Vagina (tissue), 2 donors: Measurements from ENCODE around the gene ZSWIM6. TPM values are rescaled to one million over a fixed set of nuclear protein-coding genes. Genes with fewer than 3 reads are reported as not detected.

Experiments used
- DNase-seq, 2 donors: peaks; one replicate each; pipeline ENCODE4 v3.0.0-alpha.2; 2017; ENCODE audit errors: extremely low spot score in 2 of 2
- H3K27ac ChIP-seq: fragments of 200-600 bp; sonication (generic); one replicate; pipeline ENCODE4 v1.5.1; 2019
- H3K27me3 ChIP-seq: fragments of 200-600 bp; sonication (generic); one replicate; pipeline ENCODE4 v1.5.1; 2019
- H3K36me3 ChIP-seq, 2 donors: fragments of 200-600 bp; sonication (generic); one replicate each; pipeline ENCODE4 v1.5.1; 2017 to 2019
- H3K4me1 ChIP-seq: fragments of 200-600 bp; sonication (generic); one replicate; pipeline ENCODE4 v1.5.1; 2019
- H3K4me3 ChIP-seq, 2 donors: fragments of 200-600 bp; sonication (generic); 1 replicate in 1 of 2; 2 replicates in 1 of 2; pipeline ENCODE4 v1.5.1; 2016 to 2019
- H3K9me3 ChIP-seq: fragments of 200-600 bp; sonication (generic); one replicate; pipeline ENCODE4 v1.5.1; 2019
- POLR2A ChIP-seq, 2 donors: fragments of 450-650 bp; IDR thresholded peaks; one replicate each; pipeline ENCODE4 v1.6.1; 2017; ENCODE audit warnings: antibody characterized with exemption in 2 of 2, mild to moderate bottlenecking in 2 of 2, moderate library complexity in 2 of 2
- POLR2AphosphoS5 ChIP-seq, 2 donors: sonication (generic); formaldehyde crosslinking; IDR thresholded peaks; one replicate each; pipeline ENCODE4 v1.9.0; 2017; ENCODE audit warnings: antibody characterized with exemption in 2 of 2, mild to moderate bottlenecking in 2 of 2, low read depth in 1 of 2; ENCODE audit not compliant: insufficient read depth in 1 of 2
- intact Hi-C: fragments of 100-400 bp; cut with DNase I; formaldehyde crosslinking; loops from one replicate; pipeline ENCODE4 v1.15.1; 2023
- total RNA-seq: library from RNA; depleted of rRNA; stranded (reverse); fragments of >200 nt; gene quantifications from one replicate; pipeline ENCODE4 v1.2.3, GENCODE V29; 2016
- TF ChIP-seq, protein P1 (sequence below), 3 experiments: fragments of 450-650 bp in 2 of 3; fragments of 200-600 bp in 1 of 3; sonication (generic) in 1 of 3; IDR thresholded peaks; one replicate each; pipeline ENCODE4 v1.5.1; 2017 to 2019; ENCODE audit warnings: antibody characterized with exemption in 3 of 3, mild to moderate bottlenecking in 2 of 3, moderate library complexity in 2 of 3

Gene ZSWIM6
- total RNA-seq, 1 donor from 2014 or later = 16.7 TPM

DNA sequence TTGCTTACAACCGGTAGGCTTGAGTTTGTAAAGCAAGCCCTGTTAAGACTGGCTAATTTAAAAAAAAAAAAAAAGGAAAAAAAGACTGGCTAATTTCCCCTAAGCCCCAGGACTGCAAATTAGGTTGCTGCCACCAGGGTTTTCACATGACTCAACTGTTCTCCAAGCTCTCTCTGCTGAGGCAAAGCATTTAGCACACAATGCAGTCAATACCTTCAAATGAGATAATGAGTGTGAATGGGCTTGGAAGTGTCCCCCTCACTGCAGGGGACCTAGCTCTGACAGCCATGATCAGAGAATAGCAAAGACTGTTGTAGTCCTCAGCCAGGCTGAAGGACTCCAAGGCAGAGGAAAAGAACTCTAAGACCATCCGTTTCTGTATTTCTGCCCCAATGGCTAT, 42.8 kb upstream of the ZSWIM6 start:
- intact Hi-C loops = no loop called here
- no peaks in the 10 kb centered on the region for H3K4me1 ChIP-seq
- TF ChIP-seq, protein P1, sequence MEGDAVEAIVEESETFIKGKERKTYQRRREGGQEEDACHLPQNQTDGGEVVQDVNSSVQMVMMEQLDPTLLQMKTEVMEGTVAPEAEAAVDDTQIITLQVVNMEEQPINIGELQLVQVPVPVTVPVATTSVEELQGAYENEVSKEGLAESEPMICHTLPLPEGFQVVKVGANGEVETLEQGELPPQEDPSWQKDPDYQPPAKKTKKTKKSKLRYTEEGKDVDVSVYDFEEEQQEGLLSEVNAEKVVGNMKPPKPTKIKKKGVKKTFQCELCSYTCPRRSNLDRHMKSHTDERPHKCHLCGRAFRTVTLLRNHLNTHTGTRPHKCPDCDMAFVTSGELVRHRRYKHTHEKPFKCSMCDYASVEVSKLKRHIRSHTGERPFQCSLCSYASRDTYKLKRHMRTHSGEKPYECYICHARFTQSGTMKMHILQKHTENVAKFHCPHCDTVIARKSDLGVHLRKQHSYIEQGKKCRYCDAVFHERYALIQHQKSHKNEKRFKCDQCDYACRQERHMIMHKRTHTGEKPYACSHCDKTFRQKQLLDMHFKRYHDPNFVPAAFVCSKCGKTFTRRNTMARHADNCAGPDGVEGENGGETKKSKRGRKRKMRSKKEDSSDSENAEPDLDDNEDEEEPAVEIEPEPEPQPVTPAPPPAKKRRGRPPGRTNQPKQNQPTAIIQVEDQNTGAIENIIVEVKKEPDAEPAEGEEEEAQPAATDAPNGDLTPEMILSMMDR (IDR thresholded peaks at IDR 0.05) = no peak
- no peak for TF ChIP-seq POLR2A (IDR thresholded peaks at IDR 0.05)
- TF ChIP-seq POLR2AphosphoS5 (IDR thresholded peaks at IDR 0.05; ENCODE audit: insufficient read depth in 1 of 2, low read depth in 1 of 2) = no peak
- H3K9me3 ChIP-seq = no peaks in the 10 kb centered on the region
- H3K4me3 ChIP-seq = no peak overlapping the region
- H3K27me3 ChIP-seq = no peaks in the 10 kb centered on the region
- DNase-seq = no peak
- no peak overlapping the region for H3K27ac ChIP-seq
- no peaks in the 10 kb centered on the region for H3K36me3 ChIP-seq

DNA sequence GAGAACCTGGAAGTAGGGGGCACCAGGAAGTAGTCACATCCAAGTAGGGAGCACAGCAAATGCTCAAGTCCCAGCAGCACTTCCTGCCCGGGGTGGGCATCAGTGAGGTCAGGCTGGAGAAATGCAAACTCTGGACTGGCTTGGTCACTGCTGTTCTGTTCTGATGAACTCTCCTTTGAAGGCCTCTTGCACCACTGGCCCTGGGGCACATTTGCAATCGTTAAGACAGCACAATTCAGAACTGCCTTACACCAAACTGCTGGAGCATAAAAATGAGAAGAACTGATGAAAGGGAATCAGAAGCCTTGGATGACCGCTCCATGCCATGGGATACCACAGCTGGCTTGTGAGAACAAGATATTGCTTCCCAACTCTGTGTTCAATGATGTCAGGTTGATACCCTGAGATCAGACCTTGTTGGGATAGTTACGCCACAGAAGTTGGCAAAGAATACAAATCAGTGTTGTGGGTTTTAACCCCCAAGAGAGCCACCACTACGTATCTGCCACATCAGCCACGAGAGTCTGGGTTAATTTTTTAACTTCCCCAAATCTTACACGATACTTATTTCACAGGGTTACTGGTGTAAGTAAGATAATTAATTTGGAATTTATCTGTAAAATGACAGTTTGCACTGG, 42.3 kb upstream of the ZSWIM6 start:
- DNase-seq = no peak
- no peaks in the 10 kb centered on the region for H3K9me3 ChIP-seq
- H3K27ac ChIP-seq = no peak overlapping the region
- intact Hi-C loops = no loop called here
- no peaks in the 10 kb centered on the region for H3K4me1 ChIP-seq
- H3K4me3 ChIP-seq = no peak overlapping the region
- no peaks in the 10 kb centered on the region for H3K27me3 ChIP-seq
- H3K36me3 ChIP-seq = no peaks in the 10 kb centered on the region
- TF ChIP-seq, protein P1 (IDR thresholded peaks at IDR 0.05) = no peak
- TF ChIP-seq POLR2A (IDR thresholded peaks at IDR 0.05) (no peak), POLR2AphosphoS5 (IDR thresholded peaks at IDR 0.05; ENCODE audit: insufficient read depth in 1 of 2, low read depth in 1 of 2) (no peak)

DNA sequence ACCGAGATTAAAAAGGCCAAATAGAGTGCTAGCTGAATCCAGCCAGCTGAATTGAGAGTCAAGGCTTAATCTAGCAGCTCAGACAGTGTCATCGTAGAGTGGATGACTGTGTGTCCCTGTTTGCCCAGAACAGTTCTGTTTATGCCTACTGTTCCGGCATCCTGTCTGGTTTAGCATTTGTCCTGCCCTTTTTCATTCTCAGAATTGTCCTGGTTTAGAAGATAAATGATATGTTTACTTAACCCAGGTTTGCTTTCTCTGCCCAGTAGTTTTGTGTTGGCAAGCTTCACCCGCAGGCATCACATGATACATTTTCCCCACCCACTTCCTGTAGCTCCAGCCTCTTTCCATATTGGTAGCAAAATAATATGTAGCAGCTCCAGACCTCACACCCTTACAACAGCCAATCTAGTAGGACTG, 41.3 kb upstream of the ZSWIM6 start:
- no peak overlapping the region for H3K27ac ChIP-seq
- no peaks in the 10 kb centered on the region for H3K36me3 ChIP-seq
- TF ChIP-seq, protein P1 (IDR thresholded peaks at IDR 0.05) = no peak
- TF ChIP-seq POLR2AphosphoS5 (IDR thresholded peaks at IDR 0.05; ENCODE audit: insufficient read depth in 1 of 2, low read depth in 1 of 2) (no peak), POLR2A (IDR thresholded peaks at IDR 0.05) (no peak)
- no peaks in the 10 kb centered on the region for H3K27me3 ChIP-seq
- no peaks in the 10 kb centered on the region for H3K4me1 ChIP-seq
- intact Hi-C loops = no loop called here
- DNase-seq = no peak
- H3K9me3 ChIP-seq = no peaks in the 10 kb centered on the region
- H3K4me3 ChIP-seq = no peak overlapping the region

DNA sequence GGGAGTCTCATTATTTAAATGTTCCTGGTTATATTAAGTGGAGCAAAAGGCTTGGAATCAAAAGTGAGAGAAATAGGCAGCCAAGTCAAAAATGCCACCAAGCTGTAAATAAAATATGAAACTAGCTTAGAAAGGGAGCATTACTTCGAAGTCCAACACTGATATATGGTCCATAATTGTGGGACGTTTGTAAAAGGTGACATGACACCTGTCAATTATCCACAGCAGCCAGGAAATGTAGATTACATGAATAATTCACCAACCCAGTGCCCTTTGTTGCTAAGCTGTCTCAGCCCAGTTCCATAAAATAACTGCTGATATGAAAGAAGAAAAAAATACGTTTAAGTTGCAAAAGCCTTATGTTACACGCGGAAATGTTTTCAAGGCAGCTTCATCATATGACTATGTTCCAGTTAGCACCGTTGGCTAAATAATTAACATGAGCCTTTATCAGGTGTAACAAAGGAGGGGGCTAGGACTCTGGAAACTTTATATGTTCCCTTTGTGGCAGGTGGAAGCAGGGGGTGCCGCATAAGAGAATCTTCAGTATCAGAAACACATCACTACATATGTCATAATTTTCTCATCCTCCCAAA, 39.9 kb upstream of the ZSWIM6 start:
- DNase-seq = no peak
- intact Hi-C loops = no loop called here
- H3K36me3 ChIP-seq = no peaks in the 10 kb centered on the region
- no peak overlapping the region for H3K27ac ChIP-seq
- TF ChIP-seq POLR2AphosphoS5 (IDR thresholded peaks at IDR 0.05; ENCODE audit: insufficient read depth in 1 of 2, low read depth in 1 of 2) (no peak), POLR2A (IDR thresholded peaks at IDR 0.05) (no peak)
- TF ChIP-seq, protein P1 (IDR thresholded peaks at IDR 0.05) = no peak
- H3K4me1 ChIP-seq = no peaks in the 10 kb centered on the region
- no peaks in the 10 kb centered on the region for H3K9me3 ChIP-seq
- no peak overlapping the region for H3K4me3 ChIP-seq
- no peaks in the 10 kb centered on the region for H3K27me3 ChIP-seq

DNA sequence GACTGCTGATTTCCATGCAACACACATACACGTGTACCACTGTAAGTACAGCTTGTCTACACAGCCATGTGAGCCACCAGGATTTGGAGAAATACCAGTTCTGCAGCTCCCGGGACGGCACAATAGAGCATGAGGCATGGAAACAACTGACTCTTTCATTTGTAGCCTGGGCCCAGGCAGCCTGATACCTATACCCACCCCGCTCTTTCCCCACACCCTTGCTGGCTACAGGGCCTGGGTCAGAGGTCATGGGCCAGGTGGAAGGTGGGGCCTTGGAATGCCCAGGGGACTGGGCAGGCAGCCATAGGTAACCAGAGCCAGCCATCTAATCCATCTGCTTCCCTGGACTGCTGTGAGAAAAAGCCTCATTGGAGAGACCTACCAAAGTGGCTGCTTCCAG, 39.0 kb upstream of the ZSWIM6 start:
- Histone ChIP-seq H3K4me1 (peaks cover 2% of the 10 kb centered on the region), H3K27ac (no peak overlapping the region)

More for the DNA sequence above, 39.0 kb upstream of the ZSWIM6 start:
- intact Hi-C loops = no loop called here
- TF ChIP-seq, protein P1 (IDR thresholded peaks at IDR 0.05) = no peak
- TF ChIP-seq POLR2A (IDR thresholded peaks at IDR 0.05) (no peak), POLR2AphosphoS5 (IDR thresholded peaks at IDR 0.05; ENCODE audit: insufficient read depth in 1 of 2, low read depth in 1 of 2) (no peak)
- H3K27me3 ChIP-seq = no peaks in the 10 kb centered on the region
- H3K9me3 ChIP-seq = no peaks in the 10 kb centered on the region
- H3K4me3 ChIP-seq = no peak overlapping the region
- DNase-seq = no peak
- no peaks in the 10 kb centered on the region for H3K36me3 ChIP-seq
